T47D (cell line): Measurements from ENCODE around the gene CAPG.
"Not testable (repeated sequence)": the region's sequence is repeated elsewhere in the genome, so short reads cannot be mapped to it uniquely, and the experiment has no call there.

Experiments
- DNase-seq, 2 experiments: peaks; one replicate each; pipeline versions ENCODE4 v3.0.0 to v3.0.0-alpha.2; 2011 to 2012; ENCODE audit warnings: low read depth in 1 of 2, low spot score in 1 of 2
- JUND ChIP-seq: IDR thresholded peaks from 2 replicates; pipeline ENCODE4 v1.6.1; 2012; ENCODE audit warnings: low read depth
- in situ Hi-C: cut with HindIII; loops from 2 replicates; pipeline ENCODE4 v1.10.0; 2016; ENCODE audit warnings: low sequenced_read_pairs, low pct_unique_long_range_greater_than_20kb

Gene CAPG

DNA sequence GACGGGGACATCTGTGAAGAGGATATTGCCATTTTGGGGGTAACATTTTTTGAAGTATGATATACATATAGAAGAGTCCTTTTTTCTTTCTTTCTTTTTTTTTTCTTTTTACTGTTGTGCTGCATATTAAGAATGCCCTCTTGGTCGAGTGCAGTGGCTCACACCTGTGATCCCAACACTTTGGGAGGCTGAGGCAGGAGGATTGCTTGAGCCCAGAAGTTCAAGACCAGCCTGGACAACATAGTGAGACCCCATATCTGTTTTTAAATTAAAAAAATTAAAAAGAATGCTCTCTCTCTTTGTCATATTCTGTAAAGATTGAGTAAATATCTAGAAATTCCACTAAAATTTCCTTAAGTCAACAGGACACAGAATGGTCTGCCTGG is 11.9 kb upstream of the CAPG start:
- DNase-seq: no peak
- in situ Hi-C loops: no loop called here
- no peak for TF ChIP-seq JUND

GRCh38 chr2:85421260-85422071 is 11.3 kb upstream of the CAPG start:
- DNase-seq: peak in 1 of 2 experiments; percentile 95
- in situ Hi-C loops: no loop called here
- TF ChIP-seq JUND: peak; percentile 34; the same call in 1 of the 2 replicates

- TF ChIP-seq JUND: no peak
- DNase-seq: peak; percentile 78 to 92
- in situ Hi-C loops: no loop called here
These were observed 10.5 kb upstream of the CAPG start for GRCh38 chr2:85420536-85421259.

- no peak for DNase-seq
- TF ChIP-seq JUND: no peak
- in situ Hi-C loops: no loop called here
These were observed 9.0 kb upstream of the CAPG start for GRCh38 chr2:85419009-85419675.

GRCh38 chr2:85418132-85419008 is 8.2 kb upstream of the CAPG start, which contains the start of gene SH2D6:
TSS of gene SH2D6 (plus strand) at chr2:85418714. CDS start at chr2:85429466, 10,752 bp downstream.
- peak in 1 of 2 experiments; percentile 79 for DNase-seq
- no peak for TF ChIP-seq JUND
- in situ Hi-C loops: no loop called here

- no peak for DNase-seq
- in situ Hi-C loops: no loop called here
- TF ChIP-seq JUND: no peak
These were observed 5.9 kb upstream of the CAPG start for GRCh38 chr2:85415980-85416650.

GRCh38 chr2:85414761-85415553 is 4.8 kb upstream of the CAPG start:
- in situ Hi-C loops: no loop called here
- no peak for DNase-seq
- TF ChIP-seq JUND: no peak

DNA sequence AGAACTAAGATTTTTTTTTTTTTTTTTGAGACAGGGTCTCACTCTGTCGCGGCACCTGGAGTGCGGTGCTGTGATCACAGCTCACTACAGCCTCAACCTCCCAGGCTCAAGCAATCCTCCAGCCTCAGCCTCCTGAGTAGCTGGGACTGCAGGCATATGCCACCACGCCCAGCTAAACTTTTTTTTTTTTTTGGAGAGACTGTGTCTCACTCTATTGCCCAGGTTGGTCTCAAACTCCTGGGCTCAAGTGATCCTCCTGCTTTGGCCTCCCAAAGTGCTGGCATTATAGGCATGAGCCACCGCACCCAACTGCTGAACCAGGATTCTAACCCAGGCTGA is 4.2 kb upstream of the CAPG start:
- in situ Hi-C loops, DNase-seq: not testable (repeated sequence)

DNA sequence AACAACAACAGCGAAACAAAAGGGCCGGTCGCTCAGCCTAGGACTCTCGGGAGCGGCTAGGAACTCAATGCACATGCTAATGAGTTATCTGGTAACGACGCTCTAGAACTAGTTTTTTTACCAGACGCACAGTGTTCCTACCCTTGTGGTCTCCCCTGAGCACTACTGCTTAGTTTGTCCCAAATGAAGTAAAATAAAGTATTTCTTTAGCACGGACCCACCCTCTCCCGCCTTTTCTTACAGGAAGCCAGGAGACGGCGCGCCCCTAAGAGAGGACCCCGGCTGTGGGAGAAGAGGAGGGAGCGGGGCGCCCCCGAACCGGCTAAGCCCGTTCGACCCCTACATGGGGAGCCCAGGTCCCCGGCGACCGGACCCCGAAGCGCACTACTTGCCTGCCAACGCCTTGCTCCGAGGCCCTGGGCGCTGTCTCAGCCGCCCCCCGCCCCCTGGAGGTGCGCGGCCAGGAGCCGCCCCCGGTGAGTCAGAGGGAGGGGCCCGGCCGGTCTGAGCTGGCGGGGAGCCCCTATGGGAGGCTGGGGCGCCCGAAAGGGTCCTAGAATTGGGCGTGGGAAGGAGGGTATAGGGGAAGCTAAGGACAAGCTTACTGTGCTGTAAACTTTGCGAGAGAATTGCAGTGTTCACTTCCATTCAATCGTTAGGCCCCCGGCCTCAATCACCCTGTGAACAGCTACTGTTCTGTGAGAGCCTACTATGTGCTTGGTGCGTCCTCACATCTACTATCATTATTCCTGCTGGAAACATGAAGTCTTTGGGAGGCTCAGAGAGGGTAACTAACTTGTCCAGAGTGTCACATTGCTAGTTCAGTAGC is 3.6 kb upstream of the CAPG start:
- no peak for DNase-seq
- no peak for TF ChIP-seq JUND
- in situ Hi-C loops: no loop called here

DNA sequence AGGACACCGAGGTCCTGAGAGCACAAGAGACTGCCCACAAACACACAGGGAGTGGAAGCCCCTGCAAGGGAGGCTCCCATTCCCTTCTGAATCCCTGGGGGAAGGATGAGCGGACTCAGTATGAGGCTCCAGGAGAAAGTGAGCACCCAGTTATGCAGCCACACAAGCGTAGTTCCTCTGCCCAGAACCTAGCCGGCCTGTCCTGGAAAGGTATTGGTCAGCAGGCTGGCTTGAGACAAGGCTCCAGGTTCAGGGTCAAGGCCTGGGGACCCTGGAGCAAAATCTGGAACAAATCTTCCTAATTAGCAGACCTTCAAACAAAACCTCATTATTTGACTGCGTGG is 1.2 kb upstream of the CAPG start:
- in situ Hi-C loops: no loop called here

More for the DNA sequence above, 1.2 kb upstream of the CAPG start:
- no peak for DNase-seq
- TF ChIP-seq JUND: no peak
